GM18519 (cell line): ENCODE results near the gene TMEM204.
"Not testable (repeated sequence)": the region's sequence is repeated elsewhere in the genome, so short reads cannot be mapped to it uniquely, and the experiment has no call there.

Experiments used
- ATAC-seq: cut with Tn5 transposase; IDR thresholded peaks from one replicate; pipeline ENCODE4 v1.9.1; 2021; ENCODE audit warnings: mild to moderate bottlenecking, moderate library complexity; ENCODE audit not compliant: unreplicated experiment, low FRiP score

TMEM204 gene

GRCh38 chr16:1581804-1582203, 48.3 kb downstream of the TMEM204 start:
- no peak for ATAC-seq

- ATAC-seq: no peak
Observed at GRCh38 chr16:1583180-1583579, 49.7 kb downstream of the TMEM204 start.

- no peak for ATAC-seq
Observed at GRCh38 chr16:1584926-1585484, 51.5 kb downstream of the TMEM204 start.

GRCh38 chr16:1590366-1590765, 56.9 kb downstream of the TMEM204 start:
- no peak for ATAC-seq

- no peak for ATAC-seq
Observed at GRCh38 chr16:1590930-1591705, 57.7 kb downstream of the TMEM204 start.

- ATAC-seq: no peak
Observed at GRCh38 chr16:1592446-1592845, 59.0 kb downstream of the TMEM204 start.

GRCh38 chr16:1595511-1595910, 62.0 kb downstream of the TMEM204 start:
- not testable (repeated sequence) for ATAC-seq

- no peak for ATAC-seq
Observed at GRCh38 chr16:1596516-1596915, 63.0 kb downstream of the TMEM204 start.

GRCh38 chr16:1597154-1597553, 63.7 kb downstream of the TMEM204 start:
- no peak for ATAC-seq

GRCh38 chr16:1601031-1601430, 67.6 kb downstream of the TMEM204 start:
- no peak for ATAC-seq

- ATAC-seq: no peak
Observed at GRCh38 chr16:1601489-1601888, 68.0 kb downstream of the TMEM204 start.

GRCh38 chr16:1602285-1602684, 68.8 kb downstream of the TMEM204 start:
- ATAC-seq: no peak
